Uterus (tissue), 4 donors: Measurements from ENCODE around the gene CLEC3B. TPM values are rescaled to one million over a fixed set of nuclear protein-coding genes. Genes with fewer than 3 reads are reported as not detected.
A peak's percentile ranks its signal among the peaks of the same experiment; 100 is the strongest.
"Not testable (repeated sequence)": the region's sequence is repeated elsewhere in the genome, so short reads cannot be mapped to it uniquely, and the experiment has no call there.

ENCODE experiments used
- DNase-seq, 2 donors: peaks; one replicate each; pipeline ENCODE4 v3.0.0-alpha.2; 2019 to 2020
- H3K27ac ChIP-seq, 2 donors: fragments of 200-600 bp; sonication (generic); 1 replicate in 1 of 2; 2 replicates in 1 of 2; pipeline ENCODE4 v1.5.1; 2016 to 2018
- H3K27me3 ChIP-seq, 2 donors: fragments of 200-600 bp; sonication (generic); one replicate each; pipeline ENCODE4 v1.5.1; 2018 to 2019; ENCODE audit warnings: control low read depth in 1 of 2
- H3K36me3 ChIP-seq, 2 donors: fragments of 200-600 bp; sonication (generic); one replicate each; pipeline ENCODE4 v1.5.1; 2019; ENCODE audit warnings: control low read depth in 1 of 2
- H3K4me1 ChIP-seq, 2 donors: fragments of 200-600 bp; sonication (generic); one replicate each; pipeline ENCODE4 v1.5.1; 2018 to 2019; ENCODE audit warnings: control low read depth in 1 of 2
- H3K4me3 ChIP-seq, 2 donors: fragments of 200-600 bp; sonication (generic); 1 replicate in 1 of 2; 2 replicates in 1 of 2; pipeline ENCODE4 v1.5.1; 2018 to 2019; ENCODE audit warnings: mild to moderate bottlenecking in 1 of 2
- H3K9me3 ChIP-seq, 2 donors: fragments of 200-600 bp; sonication (generic); one replicate each; pipeline ENCODE4 v1.5.1; 2019; ENCODE audit warnings: control low read depth in 1 of 2
- CTCF ChIP-seq, 4 experiments: fragments of 200-600 bp in 2 of 4; fragments of 450-650 bp in 2 of 4; sonication (generic) in 2 of 4; IDR thresholded peaks; one replicate each; pipeline ENCODE4 v1.5.1; 2016 to 2019; ENCODE audit warnings: antibody characterized with exemption in 4 of 4, mild to moderate bottlenecking in 2 of 4, moderate library complexity in 1 of 4
- POLR2A ChIP-seq, 2 donors: fragments of 450-650 bp; IDR thresholded peaks; one replicate each; pipeline ENCODE4 v1.6.1; 2016; ENCODE audit warnings: antibody characterized with exemption in 2 of 2, mild to moderate bottlenecking in 1 of 2, moderate library complexity in 1 of 2
- intact Hi-C: fragments of 100-400 bp; cut with DNase I; formaldehyde crosslinking; loops from one replicate; pipeline ENCODE4 v1.15.1; 2023; ENCODE audit warnings: low total_unique reads
- total RNA-seq, 4 donors: library from RNA; depleted of rRNA in 3 of 4; stranded (reverse); fragments of >200 nt in 3 of 4; gene quantifications; one replicate each; pipeline versions ENCODE4 v1.1.0 to v1.2.4, GENCODE V29; 2014 to 2023
- donor health status: DM: yes; HTN: yes; CAD: no.

CLEC3B gene
- total RNA-seq, 4 donors from 2014 or later: 35.0 to 248 (median 62.6) TPM

- H3K4me3 ChIP-seq: no peak overlapping the region
- no peaks in the 10 kb centered on the region for H3K27me3 ChIP-seq
- H3K9me3 ChIP-seq: no peaks in the 10 kb centered on the region
- intact Hi-C loops: no loop called here
- TF ChIP-seq CTCF (IDR thresholded peaks at IDR 0.05): no peak
- TF ChIP-seq POLR2A (IDR thresholded peaks at IDR 0.05): no peak
- H3K27ac ChIP-seq: no peak overlapping the region
- DNase-seq: no peak
- H3K4me1 ChIP-seq: no peaks in the 10 kb centered on the region
- H3K36me3 ChIP-seq: no peaks in the 10 kb centered on the region
These were observed 41.8 kb upstream of the CLEC3B start for GRCh38 chr3:44984335-44984734.

GRCh38 chr3:44986330-44986729 is 39.8 kb upstream of the CLEC3B start:
- H3K4me1 ChIP-seq, H3K9me3 ChIP-seq, intact Hi-C loops: not testable (repeated sequence)

GRCh38 chr3:44987332-44987731 is 38.8 kb upstream of the CLEC3B start:
- intact Hi-C loops: no loop called here
- H3K9me3 ChIP-seq: no peaks in the 10 kb centered on the region
- H3K4me3 ChIP-seq: no peak overlapping the region
- H3K27me3 ChIP-seq: no peaks in the 10 kb centered on the region
- no peak overlapping the region for H3K27ac ChIP-seq
- no peak for TF ChIP-seq CTCF (IDR thresholded peaks at IDR 0.05)
- TF ChIP-seq POLR2A (IDR thresholded peaks at IDR 0.05): no peak
- H3K4me1 ChIP-seq: no peaks in the 10 kb centered on the region
- no peak for DNase-seq
- H3K36me3 ChIP-seq: no peaks in the 10 kb centered on the region

More at GRCh38 chr3:44986330-44986729, 39.8 kb upstream of the CLEC3B start:
- not testable (repeated sequence) for DNase-seq, H3K4me3 ChIP-seq, H3K27ac ChIP-seq, H3K36me3 ChIP-seq, H3K27me3 ChIP-seq

- Histone ChIP-seq H3K4me1 (no peaks in the 10 kb centered on the region), H3K4me3 (no peak overlapping the region)
- intact Hi-C loops: no loop called here
These were observed 38.0 kb upstream of the CLEC3B start for GRCh38 chr3:44988073-44988472.

GRCh38 chr3:44989141-44989540 is 37.0 kb upstream of the CLEC3B start:
- Histone ChIP-seq H3K9me3 (no peaks in the 10 kb centered on the region), H3K4me3 (no peak overlapping the region), H3K4me1 (no peaks in the 10 kb centered on the region), H3K27ac (no peak overlapping the region), H3K36me3 (no peaks in the 10 kb centered on the region), H3K27me3 (no peaks in the 10 kb centered on the region)
- no peak for DNase-seq
- TF ChIP-seq POLR2A (IDR thresholded peaks at IDR 0.05) (no peak), CTCF (IDR thresholded peaks at IDR 0.05) (no peak)
- intact Hi-C loops: no loop called here

More at GRCh38 chr3:44988073-44988472, 38.0 kb upstream of the CLEC3B start:
- Histone ChIP-seq H3K27me3 (no peaks in the 10 kb centered on the region), H3K36me3 (no peaks in the 10 kb centered on the region), H3K27ac (no peak overlapping the region), H3K9me3 (no peaks in the 10 kb centered on the region)
- no peak for TF ChIP-seq POLR2A (IDR thresholded peaks at IDR 0.05)
- TF ChIP-seq CTCF (IDR thresholded peaks at IDR 0.05): peak in 1 of 4 experiments; percentile 21
- DNase-seq: no peak
